MM.1S (cell line): ENCODE results near the gene DIS3L2.

Source experiments
- EZH2 ChIP-seq: fragments of 300-600 bp; sonication (generic); optimal IDR thresholded peaks from 2 replicates; pipeline ENCODE3; 2017; ENCODE audit warnings: low read depth, mild to moderate bottlenecking, antibody characterized with exemption, low read length, mixed read lengths
- EZH2phosphoT487 ChIP-seq: fragments of 300-600 bp; sonication (generic); IDR thresholded peaks from 2 replicates; pipeline ENCODE4 v1.6.1; 2018; ENCODE audit warnings: antibody characterized with exemption, low read length
- TF ChIP-seq, protein P1 (sequence below): fragments of 300-600 bp; sonication (generic); IDR thresholded peaks from 2 replicates; pipeline ENCODE4 v1.5.1; 2016; ENCODE audit warnings: antibody characterized with exemption, low read length, mixed read lengths

DNA sequence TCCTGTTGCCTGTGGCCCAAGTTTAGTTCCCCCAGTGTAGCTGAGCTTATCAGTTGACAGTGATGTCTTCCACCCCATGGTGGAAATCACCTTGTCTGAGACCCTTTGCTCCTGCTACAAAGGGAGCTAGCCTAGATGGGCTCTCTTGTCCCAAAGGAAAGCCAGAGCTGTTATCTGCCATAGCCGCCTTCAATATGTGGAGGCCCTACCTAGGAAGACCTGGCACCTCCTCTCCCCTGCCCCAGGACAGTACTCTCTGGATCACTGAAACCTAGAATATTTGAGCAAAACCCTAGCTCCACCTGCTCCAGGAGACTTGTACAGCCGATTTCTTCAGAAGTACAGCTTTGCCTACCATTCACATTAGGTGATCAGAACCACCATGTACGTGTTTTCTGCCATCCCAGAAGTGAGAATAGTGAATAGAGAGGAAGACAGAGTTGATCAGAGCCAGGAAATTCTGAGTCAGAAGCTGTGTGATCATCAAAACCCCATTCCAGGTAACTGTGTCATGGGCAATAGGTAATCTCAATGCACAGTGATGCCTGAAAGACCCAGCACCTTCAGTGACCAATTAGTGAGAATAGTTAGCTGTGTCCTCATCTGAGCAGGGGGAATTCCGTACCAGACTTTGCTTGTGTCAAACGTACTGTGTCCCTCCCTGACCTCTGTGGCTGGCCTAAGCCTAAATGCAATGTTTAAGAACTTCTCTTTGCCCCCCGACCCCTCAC is 278.6 kb downstream of the DIS3L2 start:
- TF ChIP-seq, protein P1, sequence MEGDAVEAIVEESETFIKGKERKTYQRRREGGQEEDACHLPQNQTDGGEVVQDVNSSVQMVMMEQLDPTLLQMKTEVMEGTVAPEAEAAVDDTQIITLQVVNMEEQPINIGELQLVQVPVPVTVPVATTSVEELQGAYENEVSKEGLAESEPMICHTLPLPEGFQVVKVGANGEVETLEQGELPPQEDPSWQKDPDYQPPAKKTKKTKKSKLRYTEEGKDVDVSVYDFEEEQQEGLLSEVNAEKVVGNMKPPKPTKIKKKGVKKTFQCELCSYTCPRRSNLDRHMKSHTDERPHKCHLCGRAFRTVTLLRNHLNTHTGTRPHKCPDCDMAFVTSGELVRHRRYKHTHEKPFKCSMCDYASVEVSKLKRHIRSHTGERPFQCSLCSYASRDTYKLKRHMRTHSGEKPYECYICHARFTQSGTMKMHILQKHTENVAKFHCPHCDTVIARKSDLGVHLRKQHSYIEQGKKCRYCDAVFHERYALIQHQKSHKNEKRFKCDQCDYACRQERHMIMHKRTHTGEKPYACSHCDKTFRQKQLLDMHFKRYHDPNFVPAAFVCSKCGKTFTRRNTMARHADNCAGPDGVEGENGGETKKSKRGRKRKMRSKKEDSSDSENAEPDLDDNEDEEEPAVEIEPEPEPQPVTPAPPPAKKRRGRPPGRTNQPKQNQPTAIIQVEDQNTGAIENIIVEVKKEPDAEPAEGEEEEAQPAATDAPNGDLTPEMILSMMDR: no peak
- TF ChIP-seq EZH2phosphoT487 (no peak), EZH2 (no peak)
